ENCODE results near the gene SENP7.
"Not testable (repeated sequence)": the region's sequence is repeated elsewhere in the genome, so short reads cannot be mapped to it uniquely, and the experiment has no call there.

SENP7 gene

DNA sequence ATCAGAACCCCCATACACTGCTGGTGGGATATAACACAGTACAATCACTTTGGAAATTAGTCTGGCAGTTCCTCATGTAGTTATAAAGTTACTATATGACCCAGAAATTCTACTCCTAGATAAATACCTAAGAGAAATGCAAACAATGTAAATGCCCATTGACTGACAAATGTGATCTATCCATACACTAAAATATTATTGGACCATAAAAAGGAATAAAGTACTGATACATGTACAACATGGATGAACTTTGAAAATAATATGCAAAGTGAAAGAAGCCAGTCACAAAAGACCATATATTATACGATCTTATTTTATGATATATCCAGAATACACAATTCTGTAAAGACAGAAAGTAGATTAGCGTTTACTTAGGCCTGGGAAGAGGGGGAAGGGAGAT lies 200.5 kb downstream of the SENP7 start:
- DNase-seq = no peak

DNA sequence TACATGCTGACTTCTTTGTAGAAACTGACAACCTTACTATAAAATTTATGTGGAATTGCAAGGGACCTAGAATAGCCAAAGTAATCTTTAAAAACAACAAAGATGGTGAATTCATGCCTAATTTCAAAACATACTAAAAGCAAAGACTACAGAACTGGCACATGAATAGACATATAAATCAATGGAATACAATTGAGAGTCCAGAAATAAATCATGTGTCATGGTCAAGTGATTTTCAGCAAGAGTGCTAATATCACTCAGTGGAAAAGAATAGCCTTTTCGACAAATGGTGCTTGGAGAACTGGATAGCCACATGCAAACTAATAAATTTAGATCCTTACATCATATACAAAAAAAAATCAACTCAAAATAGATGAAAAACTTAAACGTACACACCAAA lies 201.3 kb downstream of the SENP7 start:
- DNase-seq = no peak

DNA sequence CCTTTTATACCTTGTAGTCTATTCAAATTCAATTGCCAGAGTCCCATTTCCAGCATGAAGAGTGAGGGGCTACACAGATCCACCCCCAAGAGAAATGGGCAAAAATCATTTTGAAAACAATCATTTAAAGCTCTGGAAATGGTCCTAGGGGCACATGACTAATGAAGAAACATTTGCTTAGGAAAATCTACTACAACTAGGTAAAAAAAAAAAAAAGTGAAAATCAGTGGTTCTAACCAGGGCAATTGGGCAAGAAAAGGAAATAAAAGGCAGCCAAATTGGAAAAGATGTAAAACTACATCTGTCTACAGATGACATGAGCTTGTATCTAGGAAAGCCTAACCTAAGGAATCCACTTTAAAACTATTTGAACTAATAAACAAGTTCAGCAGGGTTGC lies 202.0 kb downstream of the SENP7 start:
- DNase-seq = no peak

DNA sequence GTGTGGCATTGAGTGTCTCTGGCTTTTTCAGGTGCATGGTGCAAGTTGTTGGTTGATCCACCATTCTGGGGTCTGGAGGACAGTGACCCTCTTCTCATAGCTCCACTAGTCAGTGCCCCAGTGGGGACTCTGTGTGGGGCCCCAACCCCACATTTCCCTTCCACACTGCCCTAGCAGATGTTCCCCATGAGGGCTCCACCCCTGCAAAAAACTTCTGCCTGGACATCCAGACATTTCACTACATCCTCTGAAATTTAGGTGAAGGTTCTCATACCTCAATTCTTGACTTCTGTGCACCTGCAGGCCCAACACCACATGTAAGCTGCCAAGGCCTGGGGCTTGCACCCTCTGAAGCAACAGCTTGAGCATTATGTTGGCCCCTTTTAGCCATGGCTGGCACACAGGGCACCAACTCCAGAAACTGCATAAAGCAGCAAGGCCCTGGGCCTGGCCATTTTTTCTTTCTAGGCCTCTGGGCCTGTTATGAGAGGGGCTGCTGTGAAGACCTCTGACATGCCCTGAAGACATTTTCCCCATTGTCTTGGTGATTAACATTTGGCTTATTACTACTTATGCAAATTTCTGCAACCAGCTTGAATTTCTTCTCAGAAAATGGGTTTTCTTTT lies 204.8 kb downstream of the SENP7 start:
- DNase-seq = not testable (repeated sequence)

DNA sequence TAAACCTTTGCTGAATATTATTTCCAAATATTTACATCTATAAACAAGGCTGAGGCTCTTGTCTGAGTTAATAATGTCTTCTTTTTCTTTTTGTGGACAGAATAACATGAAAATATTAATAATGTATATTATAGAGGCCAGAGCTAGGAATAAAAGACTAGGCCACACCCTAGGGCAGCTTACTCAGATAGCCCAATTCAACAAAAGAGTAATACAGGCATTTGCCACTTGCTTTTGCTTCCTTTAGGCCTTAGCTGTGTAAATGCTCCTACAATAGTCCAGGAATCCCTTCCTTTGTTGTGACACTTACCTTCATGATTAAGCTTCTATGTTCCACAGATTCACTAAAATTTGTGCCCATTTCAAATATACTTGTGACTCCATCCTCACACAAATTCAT lies 209.2 kb downstream of the SENP7 start:
- no peak for DNase-seq

DNA sequence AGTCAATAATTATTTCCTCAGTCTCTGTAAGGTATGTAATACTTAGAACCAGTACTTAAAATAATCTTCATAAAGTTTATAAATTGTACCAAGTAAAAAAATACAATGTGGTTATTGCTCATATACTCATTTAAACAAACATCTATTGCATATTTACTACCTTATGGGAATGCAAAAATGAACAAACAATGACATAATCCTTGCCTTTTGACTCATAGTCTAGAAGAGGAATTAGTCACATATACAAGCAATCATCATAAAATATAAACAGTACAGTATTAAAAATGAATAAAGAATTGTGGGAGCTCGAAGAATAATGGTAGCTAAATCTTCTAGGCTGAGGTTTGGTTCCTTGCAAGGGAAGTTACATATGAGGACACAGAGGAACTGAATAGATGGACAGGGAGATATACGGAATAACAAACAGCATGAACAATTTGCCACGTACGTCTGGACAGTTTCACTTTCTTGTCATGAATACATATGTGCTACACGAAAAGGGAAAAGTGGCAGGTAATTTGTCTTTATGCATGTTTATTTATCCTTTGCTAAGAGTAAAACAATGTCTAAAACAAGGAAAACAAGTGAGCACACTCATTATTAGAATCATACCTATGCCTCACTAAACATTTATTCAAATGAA lies 209.8 kb downstream of the SENP7 start:
- DNase-seq = no peak

DNA sequence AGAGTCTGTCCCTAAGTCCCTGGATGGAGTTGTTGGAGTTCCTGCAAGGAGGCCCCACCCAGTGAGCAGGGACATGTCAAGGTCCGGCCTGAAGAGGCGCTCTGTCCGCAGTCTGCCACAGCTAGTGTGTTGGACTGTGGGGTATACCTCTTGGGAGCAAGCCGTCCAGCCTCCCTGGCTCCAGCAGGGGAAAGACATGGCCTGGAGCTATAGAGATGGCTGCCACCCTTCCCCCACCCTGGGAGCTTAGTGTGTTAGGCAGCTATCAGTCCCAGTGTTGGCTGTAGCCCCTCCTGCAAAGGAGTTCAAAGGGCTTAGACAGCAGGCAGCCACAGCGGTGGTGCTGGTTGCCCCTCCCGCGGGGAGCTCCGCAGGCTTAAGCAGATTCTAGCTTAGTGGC lies 212.9 kb downstream of the SENP7 start:
- DNase-seq = no peak

DNA sequence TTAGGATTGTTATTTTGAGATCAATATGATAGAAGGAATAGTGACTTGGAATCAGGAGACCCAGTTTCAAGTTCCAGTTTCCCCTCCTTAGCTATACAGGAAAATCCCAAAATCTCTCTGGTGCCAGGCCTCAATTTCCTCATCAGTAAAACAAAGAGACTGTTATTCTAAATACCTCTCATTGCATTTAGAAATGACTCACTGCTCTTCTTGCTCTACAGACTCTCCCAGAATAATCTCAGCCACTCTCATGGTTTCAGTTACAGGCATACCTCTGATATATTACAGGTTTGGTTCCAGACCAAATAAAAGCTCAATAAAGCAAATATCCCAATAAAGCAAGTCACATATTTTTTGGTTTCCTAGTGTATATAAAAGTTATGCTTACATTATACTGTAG lies 221.0 kb downstream of the SENP7 start:
- DNase-seq = no peak

DNA sequence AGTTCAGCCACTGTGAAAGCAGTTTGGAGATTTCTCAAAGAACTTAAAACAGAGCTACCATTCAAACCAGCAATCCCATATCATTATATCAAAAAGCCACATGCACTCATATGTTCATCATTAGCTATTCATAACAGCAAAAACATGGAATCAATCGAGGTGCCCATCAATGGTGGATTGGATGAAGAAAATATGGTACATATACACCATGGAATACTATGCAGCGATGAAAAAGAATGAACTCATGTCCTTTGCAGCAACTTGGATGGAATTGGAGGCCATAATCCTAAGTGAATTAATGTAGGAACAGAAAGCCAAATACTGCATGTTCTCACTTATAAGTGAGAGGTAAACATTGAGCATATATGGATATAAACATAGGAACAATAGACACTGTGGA lies 224.7 kb downstream of the SENP7 start:
- no peak for DNase-seq

DNA sequence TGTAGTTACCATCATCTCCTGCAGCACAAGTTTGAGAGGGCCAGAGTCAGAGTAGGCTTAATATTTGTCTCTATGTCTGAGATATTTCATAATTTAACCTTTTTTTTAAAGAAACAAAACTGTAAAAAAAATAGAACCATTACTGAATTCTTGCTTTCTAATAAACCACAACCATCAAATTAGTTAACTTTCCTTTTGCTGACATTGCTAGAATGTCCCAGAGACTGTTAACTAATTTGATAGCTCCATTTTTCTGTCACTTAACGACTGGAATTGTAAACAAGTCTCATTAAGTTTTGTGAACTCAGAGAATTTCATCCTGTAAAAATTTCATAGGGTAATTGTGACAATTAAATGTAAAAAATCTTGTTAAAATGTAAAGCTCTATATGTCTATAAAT lies 228.3 kb downstream of the SENP7 start:
- no peak for DNase-seq

DNA sequence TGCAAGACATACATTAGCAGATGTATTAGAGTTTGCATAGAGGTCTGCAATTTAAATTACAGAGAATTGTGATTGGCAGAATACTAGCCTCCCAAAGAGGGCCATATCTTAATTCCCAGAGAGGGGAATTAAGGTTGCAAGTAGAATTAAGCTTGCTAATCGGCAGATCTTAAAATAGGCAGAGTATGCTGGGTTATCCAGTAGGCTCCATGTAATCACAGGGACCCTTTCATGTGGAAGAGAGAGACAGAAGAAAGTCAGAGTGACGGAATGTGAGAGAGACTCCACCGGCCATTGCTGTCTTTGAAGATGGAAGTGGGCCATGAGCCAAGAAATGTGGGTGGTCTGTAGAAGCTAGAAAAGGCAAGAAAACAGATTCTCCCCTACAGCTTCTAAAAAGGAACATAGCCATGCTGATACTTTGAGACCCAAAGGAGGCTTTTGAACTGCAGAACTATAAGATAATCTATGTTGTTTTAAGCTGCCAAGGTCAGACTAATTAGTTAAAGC lies 231.4 kb downstream of the SENP7 start:
- no peak for DNase-seq

DNA sequence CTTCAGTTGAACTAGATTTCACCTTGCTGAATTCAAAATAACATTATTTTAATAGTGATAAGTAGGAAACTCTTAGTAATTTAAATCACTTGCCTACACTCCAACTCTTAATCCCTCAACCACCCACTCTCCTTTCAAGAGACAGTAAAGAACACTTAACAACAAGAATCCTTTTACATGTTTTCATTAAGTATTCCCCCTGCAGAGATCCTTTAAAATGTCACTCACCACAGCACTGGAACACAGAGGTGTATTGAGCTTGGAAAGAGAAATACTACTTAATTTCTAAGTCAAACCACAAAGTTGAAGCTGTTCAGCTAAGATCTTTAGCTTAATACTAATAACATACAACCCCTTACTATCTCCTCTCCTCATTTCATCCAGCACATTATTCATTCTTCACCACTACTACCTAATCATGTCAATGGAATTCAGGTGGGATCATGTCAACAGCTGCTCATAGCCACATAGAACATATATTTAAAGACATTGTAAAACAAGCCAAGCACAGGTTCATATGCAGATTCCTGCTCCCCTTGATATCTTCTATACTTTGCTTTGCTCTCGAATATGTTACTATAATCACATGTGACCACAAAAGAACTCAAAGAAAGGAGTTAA lies 233.1 kb downstream of the SENP7 start:
- DNase-seq = no peak

DNA sequence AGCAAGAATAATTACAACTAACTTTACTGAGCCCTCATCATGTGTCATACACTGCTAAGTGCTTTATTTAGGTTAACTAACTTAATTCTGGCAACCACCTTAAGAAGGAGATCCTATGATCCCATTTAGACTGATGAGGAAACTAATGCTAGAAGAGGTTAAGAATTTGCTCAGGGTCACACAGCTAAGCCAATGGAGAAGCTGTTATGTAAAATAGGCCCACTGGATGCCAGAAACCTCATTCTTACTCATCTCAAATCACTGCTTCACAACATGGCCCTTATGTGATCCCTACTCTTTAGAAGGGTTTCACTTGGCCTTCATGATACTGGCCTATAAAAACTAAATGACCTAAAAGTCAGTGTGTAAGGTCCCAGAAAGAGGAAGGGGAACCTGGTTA lies 233.8 kb downstream of the SENP7 start:
- DNase-seq = no peak

DNA sequence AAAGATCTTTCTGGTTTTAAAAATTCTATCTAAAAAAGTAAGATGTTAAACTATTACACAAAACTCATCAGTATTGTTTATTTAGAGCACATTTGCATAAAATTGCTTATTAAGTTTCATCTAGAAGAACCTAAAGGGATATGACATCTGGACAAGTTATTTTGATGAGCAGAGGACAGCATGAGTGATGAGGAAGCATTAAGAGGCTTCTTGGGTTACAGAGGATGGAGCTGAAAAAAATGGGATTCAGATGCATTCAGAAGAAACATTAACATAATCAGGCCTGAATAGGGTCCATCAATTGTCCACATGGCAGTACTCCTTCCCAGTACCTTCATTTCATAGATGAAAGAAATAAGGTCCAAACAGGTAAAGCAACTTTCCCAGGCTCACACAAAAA lies 234.3 kb downstream of the SENP7 start:
- no peak for DNase-seq
